Cardiac muscle cell (in vitro differentiated cells and primary cell): ENCODE data around the gene ARID3A. TPM values are rescaled to one million over a fixed set of nuclear protein-coding genes. Genes with fewer than 3 reads are reported as not detected.

Source experiments
- DNase-seq, 2 donors: peaks; one replicate each; pipeline versions ENCODE4 v3.0.0 to v3.0.0-alpha.2; 2010 to 2017; ENCODE audit warnings: low read depth in 1 of 2, low spot score in 1 of 2
- H3K27ac ChIP-seq: fragments of 200-600 bp; sonication (generic); 2 replicates; pipeline ENCODE4 v1.5.1; 2016
- H3K27me3 ChIP-seq: fragments of 200-600 bp; sonication (generic); 2 replicates; pipeline ENCODE4 v1.6.0; 2016; ENCODE audit warnings: control low read depth
- H3K36me3 ChIP-seq: fragments of 200-600 bp; sonication (generic); 2 replicates; pipeline ENCODE4 v1.5.1; 2016; ENCODE audit warnings: control low read depth
- H3K4me1 ChIP-seq: fragments of 200-600 bp; sonication (generic); 2 replicates; pipeline ENCODE4 v1.8.1; 2017; ENCODE audit warnings: low read depth, mild to moderate bottlenecking, mixed run types
- H3K4me3 ChIP-seq: fragments of 200-600 bp; sonication (generic); 2 replicates; pipeline ENCODE4 v1.5.1; 2016; ENCODE audit warnings: mild to moderate bottlenecking
- H3K9me3 ChIP-seq: fragments of 200-600 bp; sonication (generic); 2 replicates; pipeline ENCODE4 v1.5.1; 2017; ENCODE audit warnings: low read depth, mild to moderate bottlenecking, control low read depth
- CTCF ChIP-seq: IDR thresholded peaks from 2 replicates; pipeline ENCODE4 v1.5.1; 2012; ENCODE audit warnings: low read depth, mild to moderate bottlenecking, low read length
- polyA plus RNA-seq: library from polyadenylated mRNA; unstranded; fragments of >200 nt; fragmentation: Nextera tagmentation; extraction: Ambion mirVana; gene quantifications from 2 replicates; pipeline ENCODE4 v1.2.1, GENCODE V29; 2016
- total RNA-seq: library from RNA; depleted of rRNA; stranded (reverse); fragments of >200 nt; gene quantifications from 2 replicates; pipeline ENCODE4 v1.2.3, GENCODE V29; 2016

The ARID3A gene
- total and polyA plus RNA-seq, 2 experiments from 2014 or later: 39.1 to 62.3 TPM

GRCh38 chr19:1015782-1016646, 90.2 kb downstream of the ARID3A start:
- TF ChIP-seq CTCF: no peak
- H3K36me3 ChIP-seq: peaks cover 14% of the 10 kb centered on the region
- no peak for DNase-seq
- H3K4me1 ChIP-seq: peaks cover 35% of the 10 kb centered on the region
- no peaks in the 10 kb centered on the region for H3K9me3 ChIP-seq
- no peaks in the 10 kb centered on the region for H3K27me3 ChIP-seq
- H3K4me3 ChIP-seq: no peak overlapping the region
- H3K27ac ChIP-seq: peak overlapping the region; percentile 36

GRCh38 chr19:1016647-1017114, 90.8 kb downstream of the ARID3A start:
- TF ChIP-seq CTCF: no peak
- peaks cover 35% of the 10 kb centered on the region for H3K4me1 ChIP-seq
- DNase-seq: no peak
- H3K27ac ChIP-seq: peak overlapping the region; percentile 36
- peaks cover 13% of the 10 kb centered on the region for H3K36me3 ChIP-seq
- no peaks in the 10 kb centered on the region for H3K27me3 ChIP-seq
- no peaks in the 10 kb centered on the region for H3K9me3 ChIP-seq
- no peak overlapping the region for H3K4me3 ChIP-seq

GRCh38 chr19:1017115-1017905, 91.5 kb downstream of the ARID3A start:
- H3K27ac ChIP-seq: peak overlapping the region; percentile 36
- no peak for DNase-seq
- H3K9me3 ChIP-seq: no peaks in the 10 kb centered on the region
- H3K36me3 ChIP-seq: peaks cover 11% of the 10 kb centered on the region
- peaks cover 35% of the 10 kb centered on the region for H3K4me1 ChIP-seq
- TF ChIP-seq CTCF: no peak
- no peak overlapping the region for H3K4me3 ChIP-seq
- H3K27me3 ChIP-seq: no peaks in the 10 kb centered on the region

- no peak for DNase-seq
- Histone ChIP-seq H3K9me3 (no peaks in the 10 kb centered on the region), H3K27ac (peak overlapping the region; percentile 36), H3K4me3 (no peak overlapping the region), H3K36me3 (peaks cover 9% of the 10 kb centered on the region), H3K4me1 (peaks cover 35% of the 10 kb centered on the region), H3K27me3 (no peaks in the 10 kb centered on the region)
- TF ChIP-seq CTCF: no peak
Observed at GRCh38 chr19:1017906-1018305, 92.1 kb downstream of the ARID3A start.

- no peak for DNase-seq
- Histone ChIP-seq H3K4me1 (peaks cover 35% of the 10 kb centered on the region), H3K27ac (no peak overlapping the region)
Observed at GRCh38 chr19:1018393-1018792, 92.6 kb downstream of the ARID3A start.

More at GRCh38 chr19:1018393-1018792, 92.6 kb downstream of the ARID3A start:
- H3K4me3 ChIP-seq: no peak overlapping the region
- H3K27me3 ChIP-seq: no peaks in the 10 kb centered on the region
- peaks cover 7% of the 10 kb centered on the region for H3K36me3 ChIP-seq
- TF ChIP-seq CTCF: no peak
- no peaks in the 10 kb centered on the region for H3K9me3 ChIP-seq
